Mesenteric fat pad (tissue), 1 donor: ENCODE measurements around the gene TMBIM4. TPM values are rescaled to one million over a fixed set of nuclear protein-coding genes. Genes with fewer than 3 reads are reported as not detected.

Source experiments
- DNase-seq: peaks from one replicate; pipeline ENCODE4 v3.0.0-alpha.2; 2020; ENCODE audit warnings: low spot score
- total RNA-seq: library from RNA; stranded (reverse); fragmentation: NEBNext Ultra II Directional; extraction: Animal tissue kit (Norgen Biotek cat#: 25700); gene quantifications from one replicate; pipeline ENCODE4 v1.2.1, GENCODE V29; 2021
- donor health status: DM: yes; HTN: yes; CAD: no.

TMBIM4 gene
- total RNA-seq, 1 donor from 2014 or later: 146 TPM

GRCh38 chr12:66103016-66103913, 66.5 kb downstream of the TMBIM4 start:
- no peak for DNase-seq

- DNase-seq: no peak
These were observed 77.1 kb downstream of the TMBIM4 start for GRCh38 chr12:66092559-66093269.

- no peak for DNase-seq
These were observed 79.6 kb downstream of the TMBIM4 start for GRCh38 chr12:66090157-66090556.

GRCh38 chr12:66087365-66087943, 82.3 kb downstream of the TMBIM4 start:
- DNase-seq: no peak

GRCh38 chr12:66085998-66086397, 83.8 kb downstream of the TMBIM4 start:
- DNase-seq: no peak

Other genes starting within 250 kb of the TMBIM4 start
- gene LLPH, start 39.2 kb downstream of the TMBIM4 start, total RNA-seq: 25.4 TPM
- 58.9 TPM for gene IRAK3, start 19.2 kb upstream of the TMBIM4 start, total RNA-seq
- 2.9 TPM for gene HELB, start 132.5 kb upstream of the TMBIM4 start, total RNA-seq